Activated T-cell treated with anti-CD3 and anti-CD28 coated beads, Interleukin-2, amount 50 U/mL, for 24 hours (primary cell): ENCODE results near the gene YTHDF1.

Experiments used
- DNase-seq: peaks from one replicate; pipeline ENCODE4 v3.0.0-alpha.2; 2020
- H3K27ac Mint-ChIP-seq: 2 replicates; pipeline ENCODE4 v1.8.0; 2020; ENCODE audit warnings: mild to moderate bottlenecking, mixed read lengths
- H3K27me3 Mint-ChIP-seq: 2 replicates; pipeline ENCODE4 v1.8.0; 2020; ENCODE audit warnings: mixed read lengths
- H3K36me3 Mint-ChIP-seq: 2 replicates; pipeline ENCODE4 v1.8.0; 2020; ENCODE audit warnings: low read depth, mixed read lengths
- H3K4me1 Mint-ChIP-seq: 2 replicates; pipeline ENCODE4 v1.8.0; 2020; ENCODE audit warnings: low read depth, mixed read lengths
- H3K4me3 Mint-ChIP-seq: 2 replicates; pipeline ENCODE4 v1.8.0; 2020; ENCODE audit warnings: mild to moderate bottlenecking, moderate library complexity, mixed read lengths
- H3K9me3 Mint-ChIP-seq: 2 replicates; pipeline ENCODE4 v1.8.0; 2020; ENCODE audit warnings: mixed read lengths

The YTHDF1 gene

DNA sequence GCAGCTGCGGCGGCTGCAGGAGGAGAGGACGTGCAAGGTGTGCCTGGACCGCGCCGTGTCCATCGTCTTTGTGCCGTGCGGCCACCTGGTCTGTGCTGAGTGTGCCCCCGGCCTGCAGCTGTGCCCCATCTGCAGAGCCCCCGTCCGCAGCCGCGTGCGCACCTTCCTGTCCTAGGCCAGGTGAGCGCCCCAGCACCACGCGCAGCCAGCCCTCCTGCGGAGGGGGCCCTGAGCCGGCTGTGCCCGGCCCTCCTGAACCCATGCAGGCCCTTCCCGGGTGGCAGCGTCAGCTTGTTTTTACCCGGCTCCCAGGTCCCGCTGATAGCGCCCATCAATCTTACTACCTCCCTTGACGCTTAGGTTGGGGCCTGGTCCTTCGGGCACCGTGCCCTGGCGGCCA lies 23.5 kb upstream of the YTHDF1 start:
- Mint-ChIP-seq H3K4me3 (no peak overlapping the region), H3K36me3 (no peaks in the 10 kb centered on the region), H3K4me1 (peaks cover 1% of the 10 kb centered on the region), H3K27me3 (peaks cover 4% of the 10 kb centered on the region), H3K9me3 (no peaks in the 10 kb centered on the region), H3K27ac (no peak overlapping the region)
- no peak for DNase-seq

DNA sequence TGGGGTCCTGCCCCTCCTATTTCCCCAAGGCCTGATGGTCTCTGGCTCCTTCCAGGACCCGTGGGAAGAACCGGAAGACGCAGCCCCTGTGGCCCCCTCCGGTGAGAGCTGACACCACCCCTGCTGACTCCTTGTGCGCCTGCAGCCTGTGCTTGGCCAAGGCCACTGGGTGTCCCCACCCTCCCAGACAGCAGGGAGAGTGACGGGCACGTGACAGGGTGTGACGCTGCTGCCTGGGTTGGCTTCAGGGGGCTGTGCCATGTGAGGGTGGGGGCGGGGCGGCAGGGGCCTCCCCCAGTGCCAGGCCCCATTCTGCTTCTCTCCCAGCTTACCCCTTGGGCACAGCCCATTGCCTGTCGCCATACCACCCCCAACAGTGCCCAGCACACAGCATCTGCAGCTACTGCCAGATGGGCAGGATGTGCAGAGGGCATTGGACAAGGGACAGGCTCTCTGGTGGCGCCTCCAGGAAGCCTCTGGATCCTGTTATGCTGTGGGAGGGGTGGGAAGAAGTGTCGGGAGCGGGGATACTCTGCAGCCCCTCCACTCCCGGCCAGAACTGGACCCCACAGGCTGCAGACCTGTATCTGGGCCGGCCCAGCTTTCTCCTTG lies 22.7 kb upstream of the YTHDF1 start:
- Mint-ChIP-seq H3K4me3 (no peak overlapping the region), H3K27ac (no peak overlapping the region), H3K9me3 (no peaks in the 10 kb centered on the region), H3K36me3 (no peaks in the 10 kb centered on the region), H3K27me3 (peaks cover 4% of the 10 kb centered on the region), H3K4me1 (peaks cover 1% of the 10 kb centered on the region)
- no peak for DNase-seq

DNA sequence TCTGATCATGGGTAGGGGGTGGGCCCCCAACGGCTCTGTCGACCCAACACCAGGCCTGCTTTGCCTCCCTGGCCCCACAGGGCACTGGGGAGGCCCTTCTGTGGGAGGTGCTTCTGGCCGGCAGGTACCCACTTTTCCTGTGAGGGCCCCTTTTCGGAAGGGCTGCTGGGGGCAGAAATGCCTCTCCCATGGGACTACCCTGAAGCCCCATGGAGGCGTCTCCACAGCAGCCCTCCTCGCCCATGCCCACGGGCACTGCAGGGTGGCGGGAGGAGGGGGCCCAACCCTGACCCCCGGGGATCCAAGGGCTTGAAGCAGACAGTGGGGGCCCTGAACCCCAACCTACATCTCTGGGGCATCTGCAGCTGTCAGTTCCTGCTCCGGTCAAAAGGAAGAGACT lies 22.1 kb upstream of the YTHDF1 start:
- Mint-ChIP-seq H3K4me1 (peaks cover 1% of the 10 kb centered on the region), H3K27ac (no peak overlapping the region), H3K9me3 (no peaks in the 10 kb centered on the region), H3K27me3 (peaks cover 6% of the 10 kb centered on the region), H3K36me3 (no peaks in the 10 kb centered on the region), H3K4me3 (no peak overlapping the region)
- no peak for DNase-seq

DNA sequence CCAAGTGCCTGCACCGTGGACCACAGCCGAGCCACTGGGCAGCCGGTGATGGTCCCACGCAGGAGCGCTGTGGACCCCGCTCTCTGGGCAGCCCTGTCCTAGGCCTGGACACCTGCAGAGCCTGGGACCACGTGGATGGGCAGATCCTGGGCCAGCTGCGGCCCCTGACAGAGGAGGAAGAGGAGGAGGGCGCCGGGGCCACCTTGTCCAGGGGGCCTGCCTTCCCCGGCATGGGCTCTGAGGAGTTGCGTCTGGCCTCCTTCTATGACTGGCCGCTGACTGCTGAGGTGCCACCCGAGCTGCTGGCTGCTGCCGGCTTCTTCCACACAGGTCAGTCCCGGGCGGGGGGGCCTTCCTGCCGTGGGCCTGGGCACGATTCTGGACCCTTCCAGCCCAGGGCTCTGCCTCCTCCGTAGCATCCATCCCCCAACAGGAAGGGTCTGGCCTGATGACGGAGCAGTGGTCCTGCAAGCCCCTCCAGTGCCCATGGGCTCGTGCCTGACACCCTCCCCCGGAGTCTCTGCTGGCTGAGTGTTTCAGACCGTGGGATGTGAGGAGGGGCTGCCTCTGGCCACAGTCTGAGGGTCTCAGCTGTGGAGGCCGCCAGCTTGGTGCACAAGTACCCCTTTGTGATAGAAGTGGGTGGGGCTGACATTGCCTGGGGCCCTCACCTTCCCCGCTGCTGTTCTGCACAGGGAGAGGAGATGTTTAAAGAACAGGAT lies 20.3 kb upstream of the YTHDF1 start:
- H3K27me3 Mint-ChIP-seq, result peaks cover 20% of the 10 kb centered on the region
- peaks cover 1% of the 10 kb centered on the region for H3K4me1 Mint-ChIP-seq
- no peak overlapping the region for H3K4me3 Mint-ChIP-seq
- H3K36me3 Mint-ChIP-seq, result no peaks in the 10 kb centered on the region
- no peak for DNase-seq
- H3K27ac Mint-ChIP-seq, result no peak overlapping the region
- H3K9me3 Mint-ChIP-seq, result no peaks in the 10 kb centered on the region

DNA sequence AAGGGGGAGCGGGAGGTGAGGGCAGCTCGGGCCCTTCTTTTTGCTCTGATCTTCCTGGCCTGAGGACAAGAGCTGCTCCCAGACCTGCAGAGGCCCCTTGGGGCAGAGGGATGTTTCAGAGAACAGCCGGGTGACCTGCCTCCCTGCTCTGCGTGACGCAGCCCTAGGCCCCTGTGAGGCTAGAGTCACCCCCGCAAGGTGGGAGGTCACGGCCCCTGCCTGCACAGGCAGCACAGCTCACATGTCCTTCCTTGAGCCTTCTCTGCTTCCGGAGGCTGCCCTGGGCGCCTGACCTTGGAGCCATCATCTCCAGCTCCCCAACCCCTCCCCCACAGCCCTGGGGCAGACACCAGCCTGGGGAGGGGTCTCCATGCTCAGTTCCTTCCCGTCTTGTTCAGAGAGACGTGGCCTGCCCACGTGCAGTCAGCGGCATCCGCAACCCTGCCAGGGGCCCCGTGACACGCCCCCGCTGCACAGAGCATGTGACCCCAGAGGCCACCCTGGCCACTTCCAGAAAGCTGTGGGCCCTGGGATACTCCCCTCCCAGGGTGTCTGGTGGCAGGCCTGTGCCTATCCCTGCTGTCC lies 19.6 kb upstream of the YTHDF1 start, which contains the start of gene BIRC7:
BIRC7 (plus strand) TSS at position 507 of the 585 bp plus-strand sequence. CDS start 192 bp downstream, outside the sequence.
- Mint-ChIP-seq H3K27me3 (peaks cover 27% of the 10 kb centered on the region), H3K9me3 (no peaks in the 10 kb centered on the region), H3K4me1 (peaks cover 1% of the 10 kb centered on the region), H3K4me3 (no peak within 1 kb of the TSS), H3K36me3 (no peaks in the 10 kb centered on the region), H3K27ac (no peak within 1 kb of the TSS)
- DNase-seq, result no peak

DNA sequence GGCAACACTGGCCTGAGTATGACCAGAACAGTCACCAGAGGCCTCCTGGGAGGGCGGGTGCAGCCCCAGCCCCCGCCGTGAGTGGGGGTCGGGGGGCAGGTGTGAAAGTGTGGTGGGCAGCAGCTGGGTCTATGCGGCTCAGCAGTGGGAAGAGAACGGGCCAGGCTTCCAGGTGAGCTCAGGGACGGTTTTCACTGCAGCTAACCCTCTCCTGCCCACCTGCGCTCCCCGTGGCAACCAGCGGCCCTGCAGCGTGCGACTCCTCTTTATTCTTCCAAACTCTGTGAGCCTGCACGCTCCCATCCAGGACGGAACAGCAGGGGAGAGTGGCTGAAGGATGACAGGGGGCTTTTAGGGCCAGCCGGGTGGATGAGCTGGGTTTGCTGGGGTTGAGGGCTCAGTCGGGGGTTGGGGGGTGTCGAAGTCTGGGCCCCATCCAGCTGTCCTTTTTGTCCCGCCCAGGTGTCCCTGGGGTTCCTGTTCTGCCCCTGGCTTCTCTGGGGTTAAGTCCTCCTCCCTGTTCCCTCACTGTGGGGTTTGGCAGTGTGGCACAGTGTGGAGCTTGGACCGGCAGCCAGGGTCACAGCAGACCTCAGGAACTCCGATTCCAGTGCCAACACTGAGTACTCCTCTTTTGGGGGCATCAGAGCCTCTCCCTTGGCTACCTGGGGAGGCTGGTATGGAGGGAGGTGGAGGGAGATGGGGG lies 18.9 kb upstream of the YTHDF1 start:
- peaks cover 1% of the 10 kb centered on the region for H3K4me1 Mint-ChIP-seq
- H3K27me3 Mint-ChIP-seq, result peaks cover 34% of the 10 kb centered on the region
- DNase-seq, result peak; percentile 51
- no peaks in the 10 kb centered on the region for H3K9me3 Mint-ChIP-seq
- no peak overlapping the region for H3K4me3 Mint-ChIP-seq
- H3K27ac Mint-ChIP-seq, result no peak overlapping the region
- H3K36me3 Mint-ChIP-seq, result no peaks in the 10 kb centered on the region

DNA sequence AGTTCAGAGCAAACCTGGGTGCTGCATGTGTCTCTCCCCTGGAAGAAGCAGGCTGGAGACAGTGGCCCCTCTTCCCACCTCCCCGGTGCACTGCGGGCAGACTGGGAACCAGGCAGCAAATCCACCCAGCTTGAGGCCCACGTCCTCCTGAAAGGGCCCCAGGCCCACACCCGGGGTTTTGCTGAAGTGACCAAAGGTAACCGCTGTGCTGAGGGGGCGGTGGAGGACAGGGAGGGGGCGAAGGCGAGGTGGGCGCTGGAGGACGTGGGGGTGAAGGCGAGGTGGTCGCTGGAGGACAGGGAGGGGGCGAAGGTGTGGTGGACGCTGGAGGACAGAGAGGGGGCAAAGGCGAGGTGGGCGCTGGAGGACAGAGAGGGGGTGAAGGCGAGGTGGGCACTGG lies 18.0 kb upstream of the YTHDF1 start:
- Mint-ChIP-seq H3K9me3 (no peaks in the 10 kb centered on the region), H3K4me3 (no peak overlapping the region), H3K27me3 (peaks cover 43% of the 10 kb centered on the region), H3K27ac (no peak overlapping the region), H3K36me3 (no peaks in the 10 kb centered on the region), H3K4me1 (peaks cover 1% of the 10 kb centered on the region)
- no peak for DNase-seq

DNA sequence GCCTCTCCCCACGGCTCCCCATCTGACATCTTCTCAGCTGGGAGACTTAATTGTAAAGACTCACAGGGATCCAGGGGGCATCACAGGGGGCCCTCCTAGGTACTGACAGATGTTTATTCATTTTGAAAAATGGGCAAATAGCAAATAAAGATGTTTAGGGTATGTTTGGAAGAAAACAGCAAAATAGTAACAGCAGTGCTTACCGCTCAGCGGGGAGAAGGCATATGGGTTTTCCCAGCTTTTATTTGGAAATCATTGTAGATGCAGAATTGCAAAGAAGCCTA lies 17.1 kb upstream of the YTHDF1 start:
- H3K36me3 Mint-ChIP-seq, result no peaks in the 10 kb centered on the region
- peaks cover 45% of the 10 kb centered on the region for H3K27me3 Mint-ChIP-seq
- H3K4me1 Mint-ChIP-seq, result peaks cover 1% of the 10 kb centered on the region
- H3K27ac Mint-ChIP-seq, result no peak overlapping the region
- no peak for DNase-seq
- no peak overlapping the region for H3K4me3 Mint-ChIP-seq
- no peaks in the 10 kb centered on the region for H3K9me3 Mint-ChIP-seq

DNA sequence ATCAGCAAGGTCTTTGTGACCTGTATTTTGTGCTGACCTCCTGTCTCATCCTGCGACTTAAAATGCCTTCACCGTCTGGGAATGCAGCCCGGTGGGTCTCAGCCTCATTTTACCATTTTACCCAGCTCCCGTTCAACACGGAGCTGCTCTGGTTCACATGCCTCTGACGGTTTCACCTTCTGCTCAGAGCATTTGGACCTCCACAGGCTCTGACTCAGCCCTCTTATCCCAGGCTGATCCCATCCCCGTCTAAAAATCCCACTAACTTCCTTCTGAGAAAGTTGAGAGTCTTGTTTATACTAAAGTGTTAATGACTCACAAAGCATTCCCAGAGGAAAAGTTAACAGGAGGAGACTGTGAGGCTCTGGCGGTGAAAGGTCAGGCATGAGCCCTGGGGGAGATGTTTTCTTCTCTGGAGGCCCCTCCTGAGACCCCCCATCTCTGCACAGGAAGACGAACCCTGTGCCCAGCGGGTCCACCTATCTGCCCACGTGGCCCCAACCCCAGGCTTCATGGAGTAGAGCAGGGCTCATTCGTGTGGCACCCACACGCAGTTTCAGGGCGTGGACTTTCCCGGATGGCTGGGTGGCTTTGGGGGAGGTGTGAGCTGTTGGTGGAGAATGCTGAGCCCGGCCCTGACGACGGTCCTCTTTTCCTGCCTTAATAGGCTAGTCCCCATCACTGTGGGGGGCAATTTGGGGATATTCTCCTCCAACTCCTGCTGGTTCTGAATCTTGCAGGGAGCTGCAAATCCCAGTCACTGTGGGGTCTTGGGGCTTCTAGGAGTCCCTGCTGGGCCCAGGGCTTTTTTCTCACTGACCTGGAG lies 16.5 kb upstream of the YTHDF1 start:
- no peaks in the 10 kb centered on the region for H3K9me3 Mint-ChIP-seq
- no peak overlapping the region for H3K27ac Mint-ChIP-seq
- peaks cover 1% of the 10 kb centered on the region for H3K4me1 Mint-ChIP-seq
- peaks cover 45% of the 10 kb centered on the region for H3K27me3 Mint-ChIP-seq
- no peak overlapping the region for H3K4me3 Mint-ChIP-seq
- no peaks in the 10 kb centered on the region for H3K36me3 Mint-ChIP-seq
- no peak for DNase-seq

DNA sequence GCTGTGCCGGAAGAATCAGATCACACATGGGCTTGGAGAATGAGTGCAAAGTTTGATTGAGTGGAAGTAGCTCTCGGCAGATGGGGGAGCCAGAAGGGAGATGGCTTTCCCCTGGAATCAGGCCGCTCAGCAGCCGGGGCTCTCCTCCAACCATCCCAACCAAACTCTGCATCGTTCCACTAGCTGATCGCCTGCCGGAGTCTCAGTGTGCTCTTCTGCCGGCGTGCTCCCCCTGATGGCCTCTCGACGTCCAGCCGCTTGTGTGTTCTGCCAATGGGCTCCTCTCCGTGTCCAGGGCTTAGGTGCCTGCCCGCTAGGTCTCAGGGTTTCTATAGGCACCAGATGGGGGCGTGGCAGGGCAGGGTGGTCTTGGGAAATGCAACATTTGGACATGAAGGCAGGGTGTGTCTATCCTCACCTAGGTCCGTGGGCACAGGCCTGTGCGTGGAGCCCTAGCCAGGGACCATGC lies 14.9 kb upstream of the YTHDF1 start:
- no peak overlapping the region for H3K4me3 Mint-ChIP-seq
- no peaks in the 10 kb centered on the region for H3K36me3 Mint-ChIP-seq
- H3K9me3 Mint-ChIP-seq, result no peaks in the 10 kb centered on the region
- H3K4me1 Mint-ChIP-seq, result peaks cover 1% of the 10 kb centered on the region
- DNase-seq, result no peak
- H3K27ac Mint-ChIP-seq, result no peak overlapping the region
- peaks cover 45% of the 10 kb centered on the region for H3K27me3 Mint-ChIP-seq

DNA sequence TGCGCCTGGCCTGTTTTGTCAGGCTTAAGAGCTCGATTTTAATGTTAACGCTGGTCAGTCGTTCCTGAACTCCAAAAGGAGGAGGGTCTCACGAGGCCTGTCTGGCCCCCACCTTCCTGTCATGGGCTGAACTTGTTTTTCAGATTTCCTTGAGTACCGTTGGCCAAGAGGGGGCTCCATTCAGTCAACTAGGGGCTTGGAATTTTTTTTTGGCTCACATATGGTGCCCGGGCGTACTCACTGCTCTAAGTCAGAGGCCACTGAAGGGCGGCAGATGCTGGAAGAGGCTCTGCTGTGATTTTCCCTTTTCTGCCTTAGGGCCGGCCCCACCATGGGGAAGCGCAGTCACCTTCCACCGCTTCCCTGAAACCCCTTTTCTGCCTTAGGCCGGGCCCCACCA lies 12.9 kb upstream of the YTHDF1 start:
- no peak overlapping the region for H3K27ac Mint-ChIP-seq
- H3K9me3 Mint-ChIP-seq, result no peaks in the 10 kb centered on the region
- H3K36me3 Mint-ChIP-seq, result no peaks in the 10 kb centered on the region
- DNase-seq, result no peak
- no peaks in the 10 kb centered on the region for H3K4me1 Mint-ChIP-seq
- H3K27me3 Mint-ChIP-seq, result peaks cover 45% of the 10 kb centered on the region
- no peak overlapping the region for H3K4me3 Mint-ChIP-seq

DNA sequence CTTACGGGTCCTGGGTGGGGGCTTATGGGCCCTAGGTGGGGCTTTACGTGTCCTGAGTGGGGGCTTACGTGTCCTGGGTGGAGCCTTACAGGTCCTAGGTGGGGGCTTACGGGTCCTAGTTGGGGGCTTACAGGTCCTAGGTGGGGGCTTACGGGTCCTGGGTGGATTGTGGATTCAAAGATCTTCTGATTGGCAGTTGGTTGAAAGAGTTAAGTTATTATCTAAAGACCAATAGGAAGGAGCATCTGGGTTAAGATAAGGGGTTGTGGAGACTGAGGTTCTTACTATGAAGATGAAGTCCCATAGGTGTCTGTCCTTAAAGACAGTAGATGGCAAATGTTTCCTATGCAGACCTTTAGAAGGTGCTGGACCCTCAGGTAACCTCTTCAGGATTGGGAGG lies 11.3 kb upstream of the YTHDF1 start:
- Mint-ChIP-seq H3K36me3 (no peaks in the 10 kb centered on the region), H3K4me3 (no peak overlapping the region), H3K27ac (no peak overlapping the region), H3K4me1 (no peaks in the 10 kb centered on the region), H3K9me3 (no peaks in the 10 kb centered on the region), H3K27me3 (peaks cover 35% of the 10 kb centered on the region)
- no peak for DNase-seq

DNA sequence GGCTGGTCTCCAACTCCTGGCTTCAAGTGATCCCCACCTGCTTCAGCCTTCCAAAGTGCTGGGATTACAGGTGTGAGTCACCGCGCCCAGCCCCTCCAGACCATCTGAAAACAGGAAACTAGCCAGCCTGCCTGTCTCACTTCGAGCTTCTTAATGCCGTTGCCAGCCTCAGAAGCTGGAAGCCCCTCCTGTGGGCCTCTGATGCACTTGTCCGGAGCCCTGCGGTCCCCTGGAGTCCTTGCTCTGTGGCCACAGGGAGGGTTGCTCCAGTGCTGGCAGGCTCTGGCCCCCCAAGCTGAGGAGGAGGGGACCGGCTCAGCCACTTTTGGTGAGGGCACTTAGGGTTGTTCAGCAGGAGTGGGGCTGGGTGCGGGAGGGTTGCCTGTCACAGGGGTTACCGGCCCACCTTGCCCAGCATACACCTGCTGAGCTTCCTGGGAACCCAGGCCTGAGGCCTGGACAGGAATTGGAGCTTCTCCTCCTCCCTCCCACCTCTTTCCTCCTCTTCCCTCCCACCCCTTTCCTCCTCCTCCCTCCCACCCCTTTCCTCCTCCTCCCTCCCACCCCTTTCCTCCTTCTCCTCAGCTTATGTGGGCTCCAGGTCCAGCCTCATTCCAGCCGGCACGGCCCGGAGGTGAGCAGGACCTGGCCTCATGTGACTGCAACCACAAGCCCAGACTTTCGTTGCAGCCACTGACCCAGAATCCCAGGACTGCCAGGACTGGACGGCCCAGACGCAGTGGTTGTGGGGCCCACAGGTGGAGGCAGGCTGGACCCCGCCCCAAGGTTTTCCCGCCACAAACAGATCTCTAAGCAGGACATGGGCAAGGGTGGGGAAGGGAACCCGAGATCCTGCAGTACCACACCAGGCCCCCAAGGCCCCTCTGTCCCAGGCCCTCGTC lies 10.4 kb upstream of the YTHDF1 start:
- Mint-ChIP-seq H3K4me3 (no peak overlapping the region), H3K27me3 (peaks cover 25% of the 10 kb centered on the region), H3K27ac (no peak overlapping the region), H3K4me1 (no peaks in the 10 kb centered on the region), H3K9me3 (no peaks in the 10 kb centered on the region), H3K36me3 (no peaks in the 10 kb centered on the region)
- no peak for DNase-seq
